K562 (cell line): ENCODE data around the gene GSK3B. TPM values are rescaled to one million over a fixed set of nuclear protein-coding genes. Genes with fewer than 3 reads are reported as not detected.

Source experiments
- ATAC-seq: fragments of 200-7000 bp; cut with Tn5 transposase; 3 replicates; pipeline ENCODE4 v1.9.1; 2020; ENCODE audit warnings: moderate library complexity
- BruUV-seq: library from RNA; stranded (reverse); fragments of 400-500 nt; replicated peaks from 2 replicates; lab custom pipeline; 2021; lab: Mats Ljungman, UMichigan
- CTCF ChIA-PET: fragments of 300-600 bp; formaldehyde crosslinking; extraction: SDS; loops from one replicate; lab custom pipeline; 2021; ENCODE audit warnings: low intra/inter-chr PET ratio; lab: Yijun Ruan, JAX
- POLR2A ChIA-PET: fragments of 300-600, 350-650 bp; sonication (Branson Sonifier 250); formaldehyde crosslinking; extraction: SDS; loops from one replicate; lab custom pipeline; 2021; ENCODE audit warnings: antibody characterized with exemption, inconsistent platforms; lab: Yijun Ruan, JAX
- DNase-seq, 4 experiments: peaks; one replicate each; pipeline versions ENCODE4 v3.0.0 to v3.0.0-alpha.2; 2011 to 2018; ENCODE audit warnings: low spot score in 3 of 4, mixed read lengths in 3 of 4; ENCODE audit errors: extremely low read depth in 1 of 4
- FAIRE-seq: peaks from 2 replicates; lab custom pipeline; 2011; peaks lifted over from hg19 to GRCh38; lab: Jason Lieb, UNC
- H2AFZ ChIP-seq: 2 replicates; pipeline ENCODE4 v1.6.0; 2011; ENCODE audit warnings: low read depth, low read length, control low read depth, inconsistent platforms
- H3K27ac ChIP-seq: fragments of 200-600 bp; 3 replicates; pipeline ENCODE4 v1.8.0; 2011; ENCODE audit warnings: low read depth, mild to moderate bottlenecking, control low read depth, inconsistent platforms, low read length, moderate library complexity, mixed read lengths; ENCODE audit errors: extremely low read depth
- H3K27me3 ChIP-seq, 2 experiments: fragments of 300-600 bp in 1 of 2; 2 replicates in 1 of 2; 3 replicates in 1 of 2; pipeline versions ENCODE4 v1.6.0 to v1.8.0; 2011; ENCODE audit warnings: inconsistent platforms in 2 of 2, low read length in 2 of 2, mild to moderate bottlenecking in 1 of 2, mixed read lengths in 1 of 2, moderate library complexity in 1 of 2; ENCODE audit not compliant: control insufficient read depth in 2 of 2, insufficient read depth in 2 of 2
- H3K36me3 ChIP-seq: fragments of 300-600 bp; 3 replicates; pipeline ENCODE4 v1.8.0; 2011; ENCODE audit warnings: mild to moderate bottlenecking, low read length, inconsistent platforms; ENCODE audit not compliant: control insufficient read depth, insufficient read depth
- H3K4me1 ChIP-seq, 2 experiments: fragments of 200-600 bp in 1 of 2; replicated peaks in 1 of 2; 2 replicates in 1 of 2; 3 replicates in 1 of 2; pipeline versions ENCODE4 v1.5.1 to v1.8.0; 2011; ENCODE audit warnings: inconsistent platforms in 2 of 2, low read length in 2 of 2, mild to moderate bottlenecking in 1 of 2, mixed read lengths in 1 of 2, moderate library complexity in 1 of 2; ENCODE audit not compliant: control insufficient read depth in 2 of 2, insufficient read depth in 2 of 2
- H3K4me2 ChIP-seq: 2 replicates; pipeline ENCODE4 v1.6.1; 2011; ENCODE audit warnings: low read length, control low read depth, inconsistent platforms, mixed read lengths; ENCODE audit not compliant: insufficient read depth
- H3K4me3 ChIP-seq: fragments of 200-600 bp; sonication (generic), shearing (Covaris generic); 2 replicates; pipeline ENCODE4 v1.5.1; 2016; ENCODE audit warnings: control low read depth, inconsistent platforms
- H3K79me2 ChIP-seq: fragments of 200-600 bp; 3 replicates; pipeline ENCODE4 v1.8.0; 2011; ENCODE audit warnings: low read length, inconsistent platforms; ENCODE audit not compliant: control insufficient read depth, insufficient read depth
- H3K9ac ChIP-seq, 2 experiments: 2 replicates each; pipeline versions ENCODE4 v1.6.0 to v1.6.1; 2011; ENCODE audit warnings: low read depth in 2 of 2, low read length in 2 of 2, control low read depth in 1 of 2, inconsistent platforms in 1 of 2, mild to moderate bottlenecking in 1 of 2, mixed read lengths in 1 of 2; ENCODE audit not compliant: insufficient read depth in 1 of 2
- H3K9me1 ChIP-seq: one replicate; pipeline ENCODE4 v1.6.0; 2011; ENCODE audit warnings: inconsistent platforms, mild to moderate bottlenecking, low read length, moderate library complexity; ENCODE audit not compliant: control insufficient read depth, insufficient read depth
- H3K9me3 ChIP-seq: replicated peaks from 2 replicates; pipeline ENCODE4 v1.5.1; 2011; ENCODE audit warnings: low read depth, low read length, inconsistent platforms; ENCODE audit not compliant: control insufficient read depth, insufficient read depth
- H4K20me1 ChIP-seq: replicated peaks from 2 replicates; pipeline ENCODE4 v1.6.1; 2011; ENCODE audit warnings: low read length, inconsistent platforms, mixed read lengths; ENCODE audit not compliant: control insufficient read depth, insufficient read depth
- NEUROD1 ChIP-seq: fragments of 150-350 bp; IDR thresholded peaks from 2 replicates; pipeline ENCODE4 v1.6.1; 2014; ENCODE audit warnings: borderline replicate concordance, low read length, low read depth; ENCODE audit not compliant: partially characterized antibody
- NR4A1 ChIP-seq, 2 experiments: fragments of 250-450 bp in 1 of 2; fragments of 450-650 bp in 1 of 2; sonication (Bioruptor Pico) in 1 of 2; IDR thresholded peaks; 2 replicates each; pipeline versions ENCODE4 v1.4.0 to v1.6.1; 2016 to 2020; ENCODE audit warnings: mild to moderate bottlenecking in 2 of 2, missing compliant biosample characterization in 1 of 2, missing genetic modification characterization in 1 of 2, moderate library complexity in 1 of 2
- TBP ChIP-seq: optimal IDR thresholded peaks from 2 replicates; pipeline ENCODE3; 2011; ENCODE audit warnings: low read depth, low read length, improper control_type of control experiment
- TEAD2 ChIP-seq: fragments of 450-650 bp; IDR thresholded peaks from 2 replicates; pipeline ENCODE4 v1.6.1; 2016; ENCODE audit warnings: missing genetic modification characterization, control low read depth, missing compliant biosample characterization
- ZFX ChIP-seq: sonication (generic); formaldehyde crosslinking; IDR thresholded peaks from 2 replicates; pipeline ENCODE4 v1.8.0; 2022; ENCODE audit warnings: mild to moderate bottlenecking, missing genetic modification reagents, moderate library complexity
- WGBS: fragments of 100-300 bp; shearing (Covaris generic); methylation state at CpG from one replicate; pipeline ENCODE4 v1.1.6; 2016; ENCODE audit warnings: low coverage, mixed read lengths; ENCODE audit not compliant: insufficient coverage; ENCODE audit errors: missing lambda C conversion rate; 5-methylcytosine and 5-hydroxymethylcytosine counted together
- in situ Hi-C: fragments of 300-500 bp; cut with MboI; formaldehyde crosslinking; loops from 4 replicates; pipeline ENCODE4 v1.15.0; 2018; ENCODE audit warnings: inconsistent platforms, mixed read lengths
- intact Hi-C: fragments of 100-400 bp; cut with micrococcal nuclease; formaldehyde crosslinking; loops from 2 replicates; pipeline ENCODE4 v1.14.2; 2022
- polyA plus RNA-seq, 8 experiments: library from polyadenylated mRNA; depleted of rRNA in 4 of 8; stranded (reverse) in 5 of 8; unstranded in 3 of 8; fragments of >200 nt; fragmentation: Nextera tagmentation in 2 of 8; fragmentation: Illumina TruSeq in 1 of 8; extraction: Ambion mirVana in 2 of 8; extraction: Trizol in 1 of 8; gene quantifications; 2 replicates each; pipeline versions ENCODE4 v1.2.1 to v1.2.3, GENCODE V29; 2011 to 2014; ENCODE audit warnings: inconsistent platforms in 1 of 8, missing spikeins in 1 of 8
- total RNA-seq, 7 experiments: library from RNA; depleted of rRNA in 6 of 7; stranded (reverse); fragments of >200 nt in 6 of 7; fragmentation: Illumina TruSeq in 2 of 7; extraction: Trizol in 2 of 7; gene quantifications; 2 replicates each; pipeline versions ENCODE4 v1.2.1 to v1.2.3, GENCODE V29; 2011 to 2021; ENCODE audit warnings: low replicate concordance in 1 of 7

GSK3B gene
- total and polyA plus RNA-seq, 9 of the 15 experiments (the other 6 are each of a cell fraction or from before 2014, with no cell fraction given), result 4.7 to 25.0 (median 18.7) TPM

GRCh38 chr3:120049881-120050539 is 44.2 kb downstream of the GSK3B start:
- H2AFZ ChIP-seq, result no peak overlapping the region
- no peak for ATAC-seq
- no peak for DNase-seq
- 0 out of 2 replicates have a peak, but pooled peaks cover 4% of the 10 kb centered on the region for H3K9me3 ChIP-seq
- intact Hi-C loops, result no loop called here
- no peak for TF ChIP-seq TEAD2 (tag)
- TF ChIP-seq TBP, result no peak
- TF ChIP-seq, all 486 proteins: peak for 0
- H3K4me1 ChIP-seq, result no peaks in the 10 kb centered on the region; a peak in 1 of 5 replicates
- WGBS, result 85% methylated on average over 4 of the region's 4 CpGs
- H3K36me3 ChIP-seq, result no peaks in the 10 kb centered on the region
- H4K20me1 ChIP-seq, result no peaks in the 10 kb centered on the region
- no peak for FAIRE-seq
- H3K4me2 ChIP-seq, result no peak overlapping the region
- ChIA-PET POLR2A (no interaction called here), CTCF (no interaction called here)
- H3K4me3 ChIP-seq, result no peak overlapping the region
- H3K27ac ChIP-seq, result no peak overlapping the region
- no TSS peak for BruUV-seq
- no peaks in the 10 kb centered on the region for H3K27me3 ChIP-seq
- H3K9ac ChIP-seq, result no peak overlapping the region
- in situ Hi-C loops, result no loop called here
- H3K79me2 ChIP-seq, result peaks cover 94% of the 10 kb centered on the region
- no peaks in the 10 kb centered on the region for H3K9me1 ChIP-seq

- no peak overlapping the region for H2AFZ ChIP-seq
- no peak overlapping the region for H3K4me2 ChIP-seq
- intact Hi-C loops (no loop called here), in situ Hi-C loops (no loop called here)
- ATAC-seq (no peak), FAIRE-seq (no peak), DNase-seq (no peak)
- H3K9ac ChIP-seq, result no peak overlapping the region
- no peak overlapping the region for H3K4me3 ChIP-seq
- no peaks in the 10 kb centered on the region for H3K27me3 ChIP-seq
- no peaks in the 10 kb centered on the region for H4K20me1 ChIP-seq
- POLR2A ChIA-PET, result no interaction called here
- no TSS peak for BruUV-seq
- CTCF ChIA-PET, result no interaction called here
- H3K9me3 ChIP-seq, result 0 out of 2 replicates have a peak, but pooled peaks cover 4% of the 10 kb centered on the region
- no peaks in the 10 kb centered on the region; a peak in 1 of 5 replicates for H3K4me1 ChIP-seq
- peaks cover 94% of the 10 kb centered on the region for H3K79me2 ChIP-seq
- WGBS, result 91% methylated on average over 2 of the region's 2 CpGs
- no peak overlapping the region for H3K27ac ChIP-seq
- TF ChIP-seq ZFX (CRISPR knock-in tag) (no peak), NEUROD1 (no peak), NR4A1 (CRISPR knock-in tag; IDR thresholded peaks at IDR 0.05) (no peak), NR4A1 (tag; IDR thresholded peaks at IDR 0.05) (no peak)
- H3K36me3 ChIP-seq, result no peaks in the 10 kb centered on the region
- no peaks in the 10 kb centered on the region for H3K9me1 ChIP-seq
Measured at GRCh38 chr3:120049072-120049471, 45.2 kb downstream of the GSK3B start.
